Smooth muscle cell (in vitro differentiated cells): ENCODE results near the gene CHD9. TPM values are rescaled to one million over a fixed set of nuclear protein-coding genes. Genes with fewer than 3 reads are reported as not detected.
A peak's percentile ranks its signal among the peaks of the same experiment; 100 is the strongest.

Experiments
- DNase-seq: peaks from one replicate; lab custom pipeline; 2025; ENCODE audit not compliant: unreplicated experiment; lab: John Stamatoyannopoulos, UW
- H2AFZ ChIP-seq: fragments of 200-600 bp; sonication (generic); 2 replicates; pipeline ENCODE4 v1.6.0; 2016; ENCODE audit warnings: antibody characterized with exemption, low read depth, mild to moderate bottlenecking
- H3F3A ChIP-seq: fragments of 200-600 bp; sonication (generic); 2 replicates; pipeline ENCODE4 v1.6.0; 2017; ENCODE audit warnings: antibody characterized with exemption, low read depth
- H3K27ac ChIP-seq: fragments of 200-600 bp; sonication (generic); 2 replicates; pipeline ENCODE4 v1.5.1; 2016; ENCODE audit warnings: low read depth, mild to moderate bottlenecking
- H3K27me3 ChIP-seq: fragments of 200-600 bp; sonication (generic); 2 replicates; pipeline ENCODE4 v1.6.1; 2016; ENCODE audit warnings: low read depth, mild to moderate bottlenecking
- H3K36me3 ChIP-seq: fragments of 200-600 bp; sonication (generic); 2 replicates; pipeline ENCODE4 v1.5.1; 2016; ENCODE audit warnings: low read depth
- H3K4me1 ChIP-seq: fragments of 200-600 bp; sonication (generic); 2 replicates; pipeline ENCODE4 v1.5.1; 2016; ENCODE audit warnings: low read depth
- H3K4me2 ChIP-seq: fragments of 200-600 bp; sonication (generic); 2 replicates; pipeline ENCODE4 v1.6.0; 2016; ENCODE audit warnings: mild to moderate bottlenecking
- H3K4me3 ChIP-seq: fragments of 200-600 bp; sonication (generic); 2 replicates; pipeline ENCODE4 v1.5.1; 2016; ENCODE audit warnings: mild to moderate bottlenecking
- H3K79me2 ChIP-seq: fragments of 200-600 bp; sonication (generic); 2 replicates; pipeline ENCODE4 v1.6.0; 2016; ENCODE audit warnings: low read depth, mild to moderate bottlenecking
- H3K9ac ChIP-seq: fragments of 200-600 bp; sonication (generic); 2 replicates; pipeline ENCODE4 v1.6.0; 2016; ENCODE audit warnings: low read depth
- H3K9me3 ChIP-seq: fragments of 200-600 bp; sonication (generic); replicated peaks from 2 replicates; pipeline ENCODE4 v1.5.1; 2016; ENCODE audit warnings: low read depth
- H4K20me1 ChIP-seq: fragments of 200-600 bp; sonication (generic); 2 replicates; pipeline ENCODE4 v1.6.0; 2016; ENCODE audit warnings: low read depth
- WGBS: methylation state at CpG from one replicate; pipeline ENCODE4 v1.1.7; 2016; ENCODE audit warnings: low lambda C conversion rate; 5-methylcytosine and 5-hydroxymethylcytosine counted together
- polyA plus RNA-seq: library from polyadenylated mRNA; unstranded; fragments of >200 nt; fragmentation: Nextera tagmentation; extraction: Ambion mirVana; gene quantifications from 2 replicates; pipeline ENCODE4 v1.2.1, GENCODE V29; 2016
- total RNA-seq: library from RNA; depleted of rRNA; stranded (reverse); fragments of >200 nt; gene quantifications from 2 replicates; pipeline ENCODE4 v1.2.3, GENCODE V29; 2014
- TF ChIP-seq, protein P1 (sequence below): fragments of 200-600 bp; sonication (generic); IDR thresholded peaks from 2 replicates; pipeline ENCODE4 v1.5.1; 2017; ENCODE audit warnings: borderline replicate concordance, mild to moderate bottlenecking, antibody characterized with exemption; ENCODE audit not compliant: insufficient read depth, poor library complexity, severe bottlenecking

Gene CHD9, protein sequence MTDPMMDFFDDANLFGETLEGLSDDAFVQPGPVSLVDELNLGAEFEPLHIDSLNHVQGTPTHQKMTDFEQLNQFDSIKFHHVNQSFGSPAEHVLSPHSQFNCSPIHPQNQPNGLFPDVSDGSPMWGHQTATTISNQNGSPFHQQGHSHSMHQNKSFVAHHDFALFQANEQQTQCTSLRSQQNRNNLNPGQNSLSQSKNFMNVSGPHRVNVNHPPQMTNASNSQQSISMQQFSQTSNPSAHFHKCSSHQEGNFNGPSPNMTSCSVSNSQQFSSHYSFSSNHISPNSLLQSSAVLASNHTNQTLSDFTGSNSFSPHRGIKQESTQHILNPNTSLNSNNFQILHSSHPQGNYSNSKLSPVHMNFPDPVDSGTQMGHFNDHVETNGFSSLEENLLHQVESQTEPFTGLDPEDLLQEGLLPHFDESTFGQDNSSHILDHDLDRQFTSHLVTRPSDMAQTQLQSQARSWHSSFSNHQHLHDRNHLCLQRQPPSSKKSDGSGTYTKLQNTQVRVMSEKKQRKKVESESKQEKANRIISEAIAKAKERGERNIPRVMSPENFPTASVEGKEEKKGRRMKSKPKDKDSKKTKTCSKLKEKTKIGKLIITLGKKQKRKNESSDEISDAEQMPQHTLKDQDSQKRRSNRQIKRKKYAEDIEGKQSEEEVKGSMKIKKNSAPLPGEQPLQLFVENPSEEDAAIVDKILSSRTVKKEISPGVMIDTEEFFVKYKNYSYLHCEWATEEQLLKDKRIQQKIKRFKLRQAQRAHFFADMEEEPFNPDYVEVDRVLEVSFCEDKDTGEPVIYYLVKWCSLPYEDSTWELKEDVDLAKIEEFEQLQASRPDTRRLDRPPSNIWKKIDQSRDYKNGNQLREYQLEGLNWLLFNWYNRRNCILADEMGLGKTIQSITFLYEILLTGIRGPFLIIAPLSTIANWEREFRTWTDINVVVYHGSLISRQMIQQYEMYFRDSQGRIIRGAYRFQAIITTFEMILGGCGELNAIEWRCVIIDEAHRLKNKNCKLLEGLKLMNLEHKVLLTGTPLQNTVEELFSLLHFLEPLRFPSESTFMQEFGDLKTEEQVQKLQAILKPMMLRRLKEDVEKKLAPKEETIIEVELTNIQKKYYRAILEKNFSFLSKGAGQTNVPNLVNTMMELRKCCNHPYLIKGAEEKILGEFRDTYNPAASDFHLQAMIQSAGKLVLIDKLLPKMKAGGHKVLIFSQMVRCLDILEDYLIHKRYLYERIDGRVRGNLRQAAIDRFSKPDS (N-terminal part only)
- total RNA-seq (101 and 117 TPM in 2 replicates), polyA plus RNA-seq (43.7 and 50.6 TPM in 2 replicates)

DNA sequence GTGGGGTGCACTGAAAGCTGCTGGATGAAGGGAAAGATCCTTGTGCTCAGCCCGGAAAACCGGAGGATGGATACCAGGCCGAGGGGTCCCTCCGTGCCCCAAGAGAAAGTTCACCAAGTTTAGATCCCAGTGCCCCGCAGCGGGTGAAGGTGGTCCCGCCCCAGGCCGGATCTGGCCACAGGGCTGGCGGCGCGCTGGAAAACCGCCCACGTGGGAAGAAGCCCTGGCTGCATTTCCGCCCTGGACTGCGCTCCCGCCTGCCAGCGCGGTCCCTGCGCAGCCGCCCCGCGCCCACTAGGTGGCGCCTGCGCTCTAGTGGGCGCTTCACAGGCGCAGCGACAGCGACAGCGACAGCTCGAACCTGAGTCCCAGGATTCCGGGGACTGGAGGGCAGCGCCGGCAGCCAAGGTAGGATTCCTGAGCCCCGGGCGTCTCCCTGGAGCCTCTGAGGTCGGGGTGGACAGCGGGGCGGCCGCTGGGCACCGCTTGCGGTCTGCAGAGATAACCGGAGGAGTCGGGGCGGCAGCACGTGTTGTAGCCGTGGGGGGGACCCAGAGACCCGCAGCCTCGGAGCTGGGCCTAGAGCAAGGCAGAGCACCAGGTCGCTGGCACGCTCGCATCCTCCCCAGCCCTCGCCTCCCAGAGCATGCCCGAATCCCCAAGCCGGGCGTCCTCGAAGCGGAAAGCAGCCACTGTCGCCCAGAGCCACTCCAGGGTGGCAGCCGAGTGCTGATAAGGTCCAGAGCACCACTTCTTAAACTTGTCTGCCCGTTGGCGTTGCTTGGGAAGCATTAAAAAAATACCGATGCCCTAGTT is at the start of gene CHD9:
TSS of gene CHD9 (plus strand) at position 322 of the 816 bp plus-strand sequence. CDS start 101,099 bp downstream, outside the sequence.
- peak; percentile 92 for DNase-seq
- TF ChIP-seq, protein P1, sequence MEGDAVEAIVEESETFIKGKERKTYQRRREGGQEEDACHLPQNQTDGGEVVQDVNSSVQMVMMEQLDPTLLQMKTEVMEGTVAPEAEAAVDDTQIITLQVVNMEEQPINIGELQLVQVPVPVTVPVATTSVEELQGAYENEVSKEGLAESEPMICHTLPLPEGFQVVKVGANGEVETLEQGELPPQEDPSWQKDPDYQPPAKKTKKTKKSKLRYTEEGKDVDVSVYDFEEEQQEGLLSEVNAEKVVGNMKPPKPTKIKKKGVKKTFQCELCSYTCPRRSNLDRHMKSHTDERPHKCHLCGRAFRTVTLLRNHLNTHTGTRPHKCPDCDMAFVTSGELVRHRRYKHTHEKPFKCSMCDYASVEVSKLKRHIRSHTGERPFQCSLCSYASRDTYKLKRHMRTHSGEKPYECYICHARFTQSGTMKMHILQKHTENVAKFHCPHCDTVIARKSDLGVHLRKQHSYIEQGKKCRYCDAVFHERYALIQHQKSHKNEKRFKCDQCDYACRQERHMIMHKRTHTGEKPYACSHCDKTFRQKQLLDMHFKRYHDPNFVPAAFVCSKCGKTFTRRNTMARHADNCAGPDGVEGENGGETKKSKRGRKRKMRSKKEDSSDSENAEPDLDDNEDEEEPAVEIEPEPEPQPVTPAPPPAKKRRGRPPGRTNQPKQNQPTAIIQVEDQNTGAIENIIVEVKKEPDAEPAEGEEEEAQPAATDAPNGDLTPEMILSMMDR = peak; percentile 99
- peak within 1 kb of the TSS; percentile 65 for H3K9ac ChIP-seq
- H3K4me3 ChIP-seq = peak within 1 kb of the TSS; percentile 79
- no peaks in the 10 kb centered on the region for H3K27me3 ChIP-seq
- peak within 1 kb of the TSS; percentile 86 for H3K4me2 ChIP-seq
- peak within 1 kb of the TSS; percentile 90 for H3K27ac ChIP-seq
- peaks cover 14% of the 10 kb centered on the region for H3K4me1 ChIP-seq
- H4K20me1 ChIP-seq = no peaks in the 10 kb centered on the region
- peaks cover 11% of the 10 kb centered on the region for H3F3A ChIP-seq
- H3K36me3 ChIP-seq = no peaks in the 10 kb centered on the region
- WGBS = 3% methylated on average over 62 of the region's 62 CpGs
- no peaks in the 10 kb centered on the region for H3K9me3 ChIP-seq
- H2AFZ ChIP-seq = peak within 1 kb of the TSS; percentile 91
- H3K79me2 ChIP-seq = peaks cover 39% of the 10 kb centered on the region

DNA sequence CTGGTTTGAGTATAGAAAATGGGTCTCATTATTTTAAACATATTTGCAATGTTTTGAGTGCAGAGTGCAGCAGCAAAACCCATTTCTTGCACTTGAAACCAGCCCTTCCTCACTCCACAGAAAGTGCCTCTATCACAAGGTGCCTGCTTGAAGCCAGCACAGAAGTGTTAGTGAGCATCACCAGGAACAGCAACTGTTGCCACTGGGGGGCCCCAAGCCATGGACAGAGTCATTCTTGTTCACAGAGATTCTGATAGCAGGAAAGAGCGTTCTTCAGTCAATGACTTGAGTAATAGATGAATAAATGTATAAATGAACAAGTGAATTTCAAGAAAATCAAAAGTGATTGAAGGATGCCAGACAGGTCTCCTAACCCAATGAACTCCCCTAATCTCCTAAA is 47.7 kb upstream of the CHD9 start:
- Histone ChIP-seq H3F3A (no peaks in the 10 kb centered on the region), H3K27me3 (peaks cover 15% of the 10 kb centered on the region), H3K79me2 (no peaks in the 10 kb centered on the region), H3K9ac (no peak overlapping the region), H3K9me3 (no peaks in the 10 kb centered on the region), H3K4me3 (no peak overlapping the region), H2AFZ (no peak overlapping the region), H4K20me1 (no peaks in the 10 kb centered on the region), H3K4me2 (no peak overlapping the region), H3K4me1 (no peaks in the 10 kb centered on the region), H3K27ac (no peak overlapping the region), H3K36me3 (no peaks in the 10 kb centered on the region)
- no peak for DNase-seq
- WGBS = 87% methylated on average over 1 of the region's 1 CpG
- TF ChIP-seq, protein P1 = no peak

DNA sequence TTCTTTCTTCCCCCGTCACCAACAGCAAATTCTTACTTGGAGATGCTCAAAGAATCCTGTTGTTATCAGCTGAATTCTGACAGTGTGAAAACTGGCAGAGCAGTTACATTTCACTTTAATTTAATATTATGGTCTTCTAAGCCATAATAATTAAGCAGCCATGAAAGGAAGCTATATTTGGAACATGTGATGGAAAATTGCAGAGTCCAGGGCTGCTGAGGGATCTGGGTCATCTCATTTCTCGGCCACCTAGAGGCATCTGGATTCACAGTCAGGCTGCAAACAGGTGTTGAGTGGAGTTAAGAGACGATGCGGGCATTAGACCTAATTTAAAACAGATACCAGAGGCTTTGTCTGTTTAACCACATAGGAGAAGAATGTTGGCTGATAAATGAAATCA is 40.5 kb upstream of the CHD9 start:
- Histone ChIP-seq H3K4me1 (no peaks in the 10 kb centered on the region), H3K9ac (no peak overlapping the region), H3K27me3 (peaks cover 14% of the 10 kb centered on the region), H3K27ac (no peak overlapping the region), H3F3A (no peaks in the 10 kb centered on the region), H3K4me2 (no peak overlapping the region), H3K4me3 (no peak overlapping the region), H3K79me2 (no peaks in the 10 kb centered on the region), H4K20me1 (no peaks in the 10 kb centered on the region), H2AFZ (no peak overlapping the region), H3K9me3 (no peaks in the 10 kb centered on the region), H3K36me3 (no peaks in the 10 kb centered on the region)
- DNase-seq = no peak
- WGBS = 78% methylated on average over 4 of the region's 4 CpGs
- TF ChIP-seq, protein P1 = no peak
